T-helper 1 cell (primary cell): ENCODE measurements around the gene RBM48.
"Not testable (repeated sequence)": the region's sequence is repeated elsewhere in the genome, so short reads cannot be mapped to it uniquely, and the experiment has no call there.

Source experiments
- DNase-seq, 5 donors: peaks; one replicate each; pipeline ENCODE4 v3.0.0-alpha.2; 2012 to 2020
- total RNA-seq, 4 donors: gene quantifications; one replicate each; lab custom pipeline; 2026; lab: John Stamatoyannopoulos, UW

Gene RBM48
- total RNA-seq: 24.9 to 44.3 (median 37.0) reads per million in 4 donors

GRCh38 chr7:92528188-92528957, at the start of gene RBM48, which contains the start of gene PEX1:
TSS of gene RBM48 (plus strand) at chr7:92528795. CDS start at chr7:92528814, 19 bp downstream.
TSS of gene PEX1 (minus strand) at chr7:92528520. CDS start at chr7:92528435, 85 bp downstream.
- peak; percentile 93 to 99 (median 95) for DNase-seq

GRCh38 chr7:92479146-92479545, 49.4 kb upstream of the RBM48 start:
- not testable (repeated sequence) for DNase-seq

DNA sequence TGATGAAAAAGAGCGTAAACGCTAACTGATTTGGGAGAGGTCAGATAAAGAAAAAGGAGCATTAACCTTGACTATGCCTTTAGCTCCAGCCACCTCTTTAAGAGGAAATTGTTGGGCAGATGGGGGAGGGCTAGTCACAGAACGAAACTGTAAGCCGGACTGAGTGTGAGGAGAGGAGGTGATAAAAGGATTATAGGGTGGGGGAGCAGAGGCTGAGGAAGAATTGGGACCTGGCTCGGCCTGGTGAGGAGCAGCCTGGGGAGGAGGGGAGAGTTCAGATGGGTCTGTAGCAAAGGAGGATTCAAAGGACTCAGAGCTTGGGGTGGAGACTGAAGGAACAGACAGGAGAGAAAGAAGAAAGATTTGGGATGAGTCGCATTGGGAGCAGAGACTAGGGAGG, 45.0 kb upstream of the RBM48 start:
- DNase-seq: not testable (repeated sequence)

DNA sequence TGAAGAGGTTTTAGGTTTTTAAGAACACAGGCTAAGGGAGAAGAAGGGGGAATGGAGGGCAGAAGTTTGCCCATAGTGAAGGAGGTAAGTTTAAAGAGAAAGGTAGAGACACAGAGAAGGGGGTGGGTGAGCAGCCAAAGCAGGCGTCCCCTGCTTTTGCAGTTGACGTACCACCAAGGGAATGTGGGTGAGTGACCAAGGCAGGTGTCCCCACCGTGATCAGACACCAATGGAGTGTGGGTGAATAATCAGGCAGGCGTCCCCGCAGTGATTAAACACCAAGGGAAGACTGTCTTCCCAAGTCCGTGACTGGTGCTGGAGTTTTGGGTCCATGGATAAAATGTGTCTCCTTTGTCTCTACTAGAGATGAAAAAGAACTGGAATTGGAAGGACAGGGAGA, 44.4 kb upstream of the RBM48 start:
- not testable (repeated sequence) for DNase-seq

DNA sequence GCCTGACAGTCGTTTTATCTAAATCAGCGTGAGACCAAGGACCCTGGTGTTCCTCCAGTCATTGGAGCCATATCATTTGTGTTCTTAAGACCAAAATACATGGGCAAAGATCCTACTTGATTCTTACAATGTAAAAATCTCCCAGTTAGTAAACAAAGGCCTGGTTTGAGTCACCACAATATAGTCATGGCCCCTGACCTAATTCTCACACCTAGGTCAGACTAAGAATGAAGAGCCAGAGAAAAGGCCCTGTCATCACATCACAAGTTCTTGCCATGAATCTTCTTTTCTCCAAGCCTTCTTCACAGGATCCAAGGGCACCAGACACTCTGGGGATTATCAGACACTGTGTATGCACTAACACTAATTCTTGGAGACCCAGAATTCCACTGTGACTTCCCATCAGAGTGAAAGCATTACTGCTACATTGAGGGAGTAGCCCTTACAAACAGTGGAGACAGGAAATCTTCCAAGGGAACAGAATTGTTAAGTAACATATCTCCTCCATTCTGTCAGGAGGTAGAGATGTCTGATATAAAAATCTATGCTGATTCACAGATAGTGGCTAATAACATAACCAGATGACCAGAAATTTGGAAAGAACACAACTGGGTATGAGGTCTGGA, 43.2 kb upstream of the RBM48 start:
- DNase-seq: no peak

DNA sequence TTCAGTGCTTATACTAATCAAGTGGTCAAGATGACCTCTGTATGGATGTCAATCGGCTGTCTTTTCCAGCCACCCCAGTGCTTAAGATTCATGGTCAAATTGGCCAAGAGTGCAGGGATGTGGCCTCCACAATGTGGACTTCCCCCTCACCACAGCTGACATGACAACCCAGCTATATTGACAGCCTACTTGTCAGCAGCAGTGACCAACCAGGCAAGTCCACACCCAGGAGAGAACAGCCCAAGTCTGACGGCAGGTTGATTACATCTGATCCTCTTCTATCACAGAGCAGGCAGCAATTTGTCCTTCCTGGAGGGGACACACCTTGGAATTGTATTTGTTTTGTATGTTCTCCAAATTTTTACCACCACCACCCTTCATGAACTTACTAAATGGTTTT, 42.6 kb upstream of the RBM48 start:
- no peak for DNase-seq

DNA sequence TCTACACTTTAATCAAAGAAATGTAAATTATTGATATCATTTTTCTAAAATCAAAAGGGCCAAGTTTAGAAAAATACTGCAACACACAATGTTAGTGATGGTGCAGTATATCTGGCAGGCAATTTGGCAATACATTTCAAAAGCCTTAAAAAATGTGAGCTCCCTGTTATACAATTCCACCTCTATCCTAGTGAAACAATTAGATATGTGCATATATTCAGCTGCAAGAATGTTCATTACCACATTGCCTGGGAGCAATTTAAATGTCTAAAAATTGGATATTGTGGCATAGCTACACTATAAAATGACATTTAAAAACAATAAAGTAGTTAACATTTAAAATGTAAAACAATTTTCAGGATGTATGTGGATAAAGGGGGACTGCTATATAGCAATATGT, 40.8 kb upstream of the RBM48 start:
- DNase-seq: no peak

DNA sequence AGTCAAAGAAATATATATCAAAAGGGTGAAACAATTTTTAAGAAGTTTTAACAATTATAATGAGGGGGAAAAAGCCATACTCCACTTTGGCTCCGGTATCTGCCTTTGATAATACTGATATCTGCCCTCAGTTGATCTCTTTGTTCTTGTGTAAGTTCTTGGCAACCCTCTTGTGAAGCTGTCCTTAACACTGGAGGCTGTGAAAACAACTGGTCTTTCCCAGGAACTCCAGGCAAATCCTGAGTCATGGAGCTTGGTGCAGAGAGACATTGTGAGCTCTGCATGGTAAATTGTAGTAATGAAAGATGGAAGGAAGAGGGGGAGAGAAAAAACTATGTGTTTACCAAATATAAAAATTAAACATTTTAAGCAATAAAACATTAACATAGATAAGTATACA, 39.0 kb upstream of the RBM48 start:
- no peak for DNase-seq

DNA sequence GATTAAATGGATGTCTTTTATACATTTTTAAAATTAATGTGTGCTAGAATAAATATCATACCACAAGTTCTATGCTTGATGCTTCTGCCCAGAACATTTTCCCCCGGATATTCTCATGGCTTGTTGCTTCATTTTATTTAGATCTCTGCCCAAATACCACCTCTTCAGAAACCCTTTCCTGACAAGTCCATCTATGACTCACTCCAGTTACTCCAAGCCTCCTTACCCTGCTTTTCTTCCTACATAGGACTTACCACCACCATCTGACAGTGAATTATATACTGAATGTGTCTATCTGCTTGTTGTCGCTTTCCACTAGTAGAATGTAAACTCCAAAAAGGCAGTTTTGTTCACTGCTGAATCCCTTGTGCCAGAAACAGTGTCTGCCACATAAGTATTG, 31.7 kb upstream of the RBM48 start:
- no peak for DNase-seq

GRCh38 chr7:92498557-92498956, 30.0 kb upstream of the RBM48 start:
- peak in 1 of 5 donors; percentile 8 for DNase-seq

DNA sequence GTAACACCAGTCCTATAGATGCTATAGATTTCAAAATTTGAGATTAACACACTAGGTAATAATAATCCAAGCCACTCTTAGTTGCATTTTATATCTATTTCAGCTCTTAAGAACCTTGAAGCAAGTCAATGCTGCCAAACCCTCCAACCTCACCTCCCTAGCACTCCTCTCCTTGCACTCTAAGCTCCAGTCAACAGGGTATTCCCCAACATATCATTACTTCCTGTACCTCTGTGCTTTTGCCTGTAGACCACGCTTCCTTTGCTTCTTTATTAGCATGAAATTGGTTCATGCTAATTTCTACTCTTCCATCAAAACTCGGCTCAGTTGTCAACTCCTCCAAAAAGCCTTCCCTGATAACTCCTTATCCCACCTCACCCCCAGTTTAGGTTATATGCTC, 24.8 kb upstream of the RBM48 start:
- no peak for DNase-seq

DNA sequence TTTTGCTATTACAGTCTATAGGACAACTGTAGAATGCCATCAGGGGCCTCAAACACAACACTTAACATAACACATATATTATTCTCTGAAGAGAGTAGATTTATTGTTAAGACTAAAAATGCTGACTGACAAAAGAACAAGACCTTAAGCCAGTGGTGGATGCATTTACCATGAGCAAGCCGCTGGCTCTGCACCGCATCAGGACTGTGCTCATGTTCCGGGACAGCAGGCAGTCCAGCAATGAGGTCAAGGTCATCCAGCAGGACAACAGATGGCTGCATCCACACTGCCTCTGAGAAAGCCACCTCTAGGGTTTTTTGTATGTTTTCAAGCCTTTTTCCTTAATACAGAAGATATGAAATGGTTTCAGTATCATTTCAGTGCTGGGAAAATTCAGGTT, 24.0 kb upstream of the RBM48 start:
- no peak for DNase-seq

- DNase-seq: no peak
These were observed 22.2 kb upstream of the RBM48 start for GRCh38 chr7:92506363-92506762.

DNA sequence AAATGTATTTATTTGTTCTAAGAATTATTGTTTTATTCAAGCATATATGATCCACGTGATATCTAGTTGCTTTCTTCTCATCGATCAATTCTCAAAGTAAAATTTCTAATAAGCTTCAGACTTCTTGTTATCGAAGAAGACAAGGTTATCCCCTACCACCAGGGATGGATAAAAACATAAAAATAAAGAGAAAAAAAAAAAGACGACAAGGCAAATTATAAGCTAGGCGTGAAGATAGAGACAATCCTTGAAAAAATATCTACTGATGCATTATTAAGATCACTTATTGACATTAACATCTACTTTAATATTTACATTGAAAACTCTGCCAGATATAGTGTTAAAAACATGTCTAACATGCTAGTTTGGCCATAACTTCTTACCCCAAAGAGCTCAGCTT, 19.6 kb upstream of the RBM48 start:
- no peak for DNase-seq

GRCh38 chr7:92513167-92513902, 15.3 kb upstream of the RBM48 start:
- no peak for DNase-seq

- no peak for DNase-seq
These were observed 11.0 kb upstream of the RBM48 start for GRCh38 chr7:92517631-92518030.

DNA sequence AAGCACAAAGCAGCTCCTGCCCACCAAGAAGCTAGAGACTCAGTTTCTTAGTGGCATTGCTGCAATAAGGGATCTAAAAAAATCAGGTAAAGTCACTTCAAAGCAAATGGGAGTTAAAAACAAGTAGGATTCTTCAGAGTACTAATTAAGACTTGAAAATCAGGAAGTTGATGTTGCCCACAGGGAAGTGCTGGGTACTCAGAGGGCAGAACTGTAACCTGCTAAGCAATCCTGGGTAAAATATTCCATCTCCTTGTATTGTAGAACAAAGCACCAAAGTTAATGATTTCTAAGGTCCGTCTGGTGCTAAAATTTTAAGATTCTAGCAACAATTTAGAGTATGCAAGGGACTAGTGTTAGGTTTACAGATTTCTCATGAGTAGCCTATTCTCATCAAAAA, 8.6 kb upstream of the RBM48 start:
- no peak for DNase-seq

GRCh38 chr7:92523110-92523509, 5.5 kb upstream of the RBM48 start:
- no peak for DNase-seq

GRCh38 chr7:92527300-92528187, 1.1 kb upstream of the RBM48 start:
- peak; percentile 20 to 62 (median 50) for DNase-seq

- DNase-seq: no peak
These were observed 316 bp downstream of the RBM48 start for GRCh38 chr7:92528958-92529264.

DNA sequence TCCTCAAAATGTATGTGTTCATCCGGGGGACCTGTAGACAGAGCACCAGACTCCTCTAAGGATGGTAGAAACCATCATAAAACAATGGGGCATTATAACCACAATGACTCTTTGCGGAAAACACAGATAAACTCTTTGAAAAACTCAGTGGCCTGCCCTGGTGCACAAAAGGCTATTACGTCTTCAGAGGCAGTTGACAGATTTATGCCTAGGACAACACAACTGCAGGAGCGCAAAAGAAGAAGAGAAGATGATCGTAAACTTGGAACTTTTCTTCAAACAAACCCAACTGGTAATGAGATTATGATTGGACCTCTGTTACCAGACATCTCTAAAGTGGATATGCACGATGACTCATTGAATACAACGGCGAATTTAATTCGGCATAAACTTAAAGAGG, 6.0 kb downstream of the RBM48 start:
- DNase-seq: no peak

- not testable (repeated sequence) for DNase-seq
These were observed 14.9 kb downstream of the RBM48 start for GRCh38 chr7:92543542-92543941.

DNA sequence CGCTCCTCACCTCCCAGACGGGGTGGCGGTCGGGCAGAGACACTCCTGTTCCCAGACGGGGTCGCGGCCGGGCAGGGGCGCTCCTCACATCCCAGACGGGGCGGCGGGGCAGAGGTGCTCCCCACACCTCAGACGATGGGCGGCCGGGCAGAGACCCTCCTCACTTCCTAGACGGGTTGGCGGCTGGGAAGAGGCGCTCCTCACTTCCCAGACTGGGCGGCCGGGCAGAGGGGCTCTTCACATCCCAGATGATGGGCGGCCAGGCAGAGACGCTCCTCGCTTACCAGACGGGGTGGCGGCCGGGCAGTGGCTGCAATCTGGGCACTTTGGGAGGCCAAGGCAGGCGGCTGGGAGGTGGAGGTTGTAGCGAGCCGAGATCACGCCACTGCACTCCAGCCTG, 16.5 kb downstream of the RBM48 start:
- not testable (repeated sequence) for DNase-seq
